HEK293T (cell line): ENCODE measurements around the gene PPP6R3.

Experiments used
- CTCF ChIA-PET: fragments of 350-600 bp; formaldehyde crosslinking; extraction: SDS; loops from one replicate; lab custom pipeline; 2021; ENCODE audit warnings: antibody characterized with exemption, inconsistent platforms; lab: Yijun Ruan, JAX
- POLR2A ChIA-PET: fragments of 350-600 bp; formaldehyde crosslinking; extraction: SDS; loops from one replicate; lab custom pipeline; 2020; ENCODE audit warnings: antibody characterized with exemption, inconsistent platforms; lab: Yijun Ruan, JAX
- DNase-seq: peaks from one replicate; pipeline ENCODE4 v3.0.0; 2012; ENCODE audit warnings: mixed read lengths; ENCODE audit errors: extremely low spot score
- ARNT ChIP-seq: fragments of 450-650 bp; IDR thresholded peaks from 2 replicates; pipeline ENCODE4 v1.6.1; 2017; ENCODE audit warnings: mild to moderate bottlenecking
- BHLHE40 ChIP-seq: fragments of 450-650 bp; IDR thresholded peaks from 2 replicates; pipeline ENCODE4 v1.6.1; 2016; ENCODE audit warnings: mild to moderate bottlenecking, moderate library complexity, borderline replicate concordance
- CTBP1 ChIP-seq: fragments of 450-650 bp; IDR thresholded peaks from 2 replicates; pipeline ENCODE4 v1.6.1; 2016; ENCODE audit warnings: borderline replicate concordance
- ELF4 ChIP-seq: fragments of 450-650 bp; IDR thresholded peaks from 2 replicates; pipeline ENCODE4 v1.6.1; 2017; ENCODE audit warnings: antibody characterized with exemption
- FOXA1 ChIP-seq: fragments of 450-650 bp; IDR thresholded peaks from 2 replicates; pipeline ENCODE4 v1.6.1; 2016; ENCODE audit warnings: mild to moderate bottlenecking
- FOXK2 ChIP-seq: fragments of 450-650 bp; IDR thresholded peaks from 2 replicates; pipeline ENCODE4 v1.6.1; 2016; ENCODE audit warnings: mild to moderate bottlenecking
- FOXM1 ChIP-seq: fragments of 450-650 bp; IDR thresholded peaks from 2 replicates; pipeline ENCODE4 v1.6.1; 2017; ENCODE audit warnings: mild to moderate bottlenecking, borderline replicate concordance
- HDGF ChIP-seq: fragments of 450-650 bp; IDR thresholded peaks from 2 replicates; pipeline ENCODE4 v1.6.1; 2017; ENCODE audit warnings: antibody characterized with exemption, borderline replicate concordance
- L3MBTL2 ChIP-seq: fragments of 450-650 bp; conservative IDR thresholded peaks from 2 replicates; pipeline ENCODE4 v1.6.1; 2016; ENCODE audit warnings: mild to moderate bottlenecking
- LEF1 ChIP-seq: fragments of 450-650 bp; IDR thresholded peaks from 2 replicates; pipeline ENCODE4 v1.6.1; 2017; ENCODE audit warnings: mild to moderate bottlenecking, borderline replicate concordance
- NFRKB ChIP-seq: fragments of 450-650 bp; IDR thresholded peaks from 2 replicates; pipeline ENCODE4 v1.6.1; 2016; ENCODE audit warnings: mild to moderate bottlenecking, moderate library complexity
- SP1 ChIP-seq: fragments of 450-650 bp; IDR thresholded peaks from 2 replicates; pipeline ENCODE4 v1.6.1; 2017
- SUZ12 ChIP-seq: fragments of 450-650 bp; IDR thresholded peaks from 2 replicates; pipeline ENCODE4 v1.6.1; 2016; ENCODE audit warnings: mild to moderate bottlenecking
- TARDBP ChIP-seq: fragments of 450-650 bp; IDR thresholded peaks from 2 replicates; pipeline ENCODE4 v1.6.1; 2016
- ZNF384 ChIP-seq: fragments of 450-650 bp; IDR thresholded peaks from 2 replicates; pipeline ENCODE4 v1.6.1; 2016
- TF ChIP-seq, protein P1 (sequence below): fragments of 450-650 bp; IDR thresholded peaks from 2 replicates; pipeline ENCODE4 v1.6.1; 2016

Gene PPP6R3

DNA sequence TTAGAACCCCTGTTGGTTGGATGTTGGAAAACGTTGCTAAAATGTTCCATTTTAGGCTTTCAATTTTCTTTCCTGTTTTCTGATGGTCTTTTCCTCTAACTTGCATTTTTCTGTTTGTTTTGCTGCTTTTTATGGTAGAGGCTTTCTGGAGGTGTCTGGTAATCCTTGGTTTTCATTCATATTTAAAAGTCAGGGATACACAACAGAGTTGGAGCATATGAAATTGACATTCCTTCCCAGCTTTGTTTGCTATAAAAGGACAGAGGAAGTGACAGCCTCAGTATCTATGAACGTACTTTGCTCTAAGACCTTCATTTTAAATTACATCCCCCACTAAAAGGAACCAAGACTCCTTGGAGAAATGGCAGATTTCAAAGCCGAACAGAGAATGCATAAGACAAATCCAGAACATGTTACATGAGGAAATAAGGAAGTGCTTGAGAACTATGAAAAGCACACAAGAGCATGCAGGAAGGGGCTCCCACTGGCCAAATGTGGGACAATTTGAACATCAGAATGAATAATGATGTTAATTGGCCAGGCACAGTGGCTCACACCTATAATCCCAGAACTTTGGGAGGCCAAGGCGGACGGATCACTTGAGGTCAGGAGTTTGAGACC is 56.7 kb downstream of the PPP6R3 start:
- DNase-seq = no peak
- no peak for TF ChIP-seq BHLHE40
- no peak for TF ChIP-seq HDGF
- no peak for TF ChIP-seq FOXK2
- no peak for TF ChIP-seq FOXM1
- no peak for TF ChIP-seq LEF1
- no peak for TF ChIP-seq L3MBTL2
- TF ChIP-seq NFRKB = no peak
- TF ChIP-seq ZNF384 = no peak
- no peak for TF ChIP-seq TARDBP
- TF ChIP-seq SUZ12 = no peak
- no peak for TF ChIP-seq FOXA1
- TF ChIP-seq ARNT = no peak
- TF ChIP-seq SP1 = no peak
- no peak for TF ChIP-seq ELF4
- ChIA-PET CTCF (no interaction called here), POLR2A (no interaction called here)

DNA sequence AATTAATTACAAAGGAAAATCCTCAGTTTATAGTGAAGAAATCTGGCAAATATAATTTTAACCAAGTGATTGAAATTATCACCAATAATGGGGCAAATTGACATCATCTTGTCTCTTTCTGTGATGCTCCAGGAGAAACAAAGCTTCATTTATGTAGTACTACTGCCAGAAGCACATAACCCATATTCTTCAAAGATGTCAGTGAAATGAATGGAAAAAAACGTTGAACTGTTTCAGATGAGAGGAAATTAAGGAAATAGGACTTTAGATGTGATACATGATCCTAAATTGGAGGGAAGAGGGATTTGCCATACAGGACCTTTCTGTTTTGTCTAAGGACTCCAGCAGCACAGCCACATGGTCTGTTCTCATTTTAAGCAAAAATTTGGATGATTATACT is 57.6 kb downstream of the PPP6R3 start:
- POLR2A ChIA-PET = no interaction called here
- DNase-seq = no peak
- no peak for TF ChIP-seq ELF4
- TF ChIP-seq L3MBTL2 = no peak
- TF ChIP-seq BHLHE40 = no peak
- TF ChIP-seq FOXM1 = no peak
- no peak for TF ChIP-seq ARNT
- TF ChIP-seq ZNF384 = no peak
- no peak for TF ChIP-seq SUZ12
- TF ChIP-seq LEF1 = no peak
- TF ChIP-seq, protein P1, sequence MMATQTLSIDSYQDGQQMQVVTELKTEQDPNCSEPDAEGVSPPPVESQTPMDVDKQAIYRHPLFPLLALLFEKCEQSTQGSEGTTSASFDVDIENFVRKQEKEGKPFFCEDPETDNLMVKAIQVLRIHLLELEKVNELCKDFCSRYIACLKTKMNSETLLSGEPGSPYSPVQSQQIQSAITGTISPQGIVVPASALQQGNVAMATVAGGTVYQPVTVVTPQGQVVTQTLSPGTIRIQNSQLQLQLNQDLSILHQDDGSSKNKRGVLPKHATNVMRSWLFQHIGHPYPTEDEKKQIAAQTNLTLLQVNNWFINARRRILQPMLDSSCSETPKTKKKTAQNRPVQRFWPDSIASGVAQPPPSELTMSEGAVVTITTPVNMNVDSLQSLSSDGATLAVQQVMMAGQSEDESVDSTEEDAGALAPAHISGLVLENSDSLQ = no peak
- TF ChIP-seq HDGF = no peak
- no peak for TF ChIP-seq TARDBP
- no peak for TF ChIP-seq FOXA1
- TF ChIP-seq CTBP1 = no peak
- no peak for TF ChIP-seq NFRKB
- CTCF ChIA-PET = no interaction called here

DNA sequence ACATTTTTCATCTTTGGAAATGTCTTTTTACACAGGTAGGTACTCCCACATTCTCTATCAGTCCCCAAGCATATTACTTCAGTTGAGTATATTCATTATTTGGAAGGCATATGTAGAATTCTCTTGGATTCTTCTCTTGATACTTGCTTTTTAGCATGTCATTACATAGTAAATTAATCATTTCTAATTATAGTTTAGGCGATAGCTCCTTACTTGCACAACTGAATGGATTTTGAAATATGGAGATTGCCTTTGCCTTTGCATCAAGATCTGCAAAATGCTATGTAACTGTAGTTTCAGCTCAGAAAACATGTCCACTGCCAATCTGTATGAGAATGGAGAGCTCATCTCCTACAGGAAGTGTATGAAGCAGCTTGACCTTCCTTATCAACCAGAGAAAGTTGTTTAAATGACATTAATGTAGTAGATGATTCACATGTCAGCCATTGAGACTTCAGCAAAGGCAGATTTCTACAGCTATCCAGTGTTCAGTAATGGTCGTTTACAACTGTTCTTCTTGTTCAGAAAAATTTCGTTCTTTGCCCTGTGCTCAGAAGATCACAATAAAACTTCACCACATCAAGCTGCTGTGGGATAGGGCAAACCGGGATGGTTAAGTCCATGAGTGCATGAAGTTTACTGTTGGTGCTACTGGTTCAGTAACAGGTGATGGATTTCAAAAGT is 61.6 kb downstream of the PPP6R3 start:
- no peak for DNase-seq
- TF ChIP-seq SP1 (no peak), L3MBTL2 (no peak), ZNF384 (no peak), ELF4 (no peak), HDGF (no peak), SUZ12 (no peak), BHLHE40 (no peak), ARNT (no peak), CTBP1 (no peak), FOXM1 (no peak), FOXA1 (no peak), FOXK2 (no peak), NFRKB (no peak), TARDBP (no peak), LEF1 (no peak)
- TF ChIP-seq, protein P1 = no peak
- ChIA-PET CTCF (no interaction called here), POLR2A (no interaction called here)

DNA sequence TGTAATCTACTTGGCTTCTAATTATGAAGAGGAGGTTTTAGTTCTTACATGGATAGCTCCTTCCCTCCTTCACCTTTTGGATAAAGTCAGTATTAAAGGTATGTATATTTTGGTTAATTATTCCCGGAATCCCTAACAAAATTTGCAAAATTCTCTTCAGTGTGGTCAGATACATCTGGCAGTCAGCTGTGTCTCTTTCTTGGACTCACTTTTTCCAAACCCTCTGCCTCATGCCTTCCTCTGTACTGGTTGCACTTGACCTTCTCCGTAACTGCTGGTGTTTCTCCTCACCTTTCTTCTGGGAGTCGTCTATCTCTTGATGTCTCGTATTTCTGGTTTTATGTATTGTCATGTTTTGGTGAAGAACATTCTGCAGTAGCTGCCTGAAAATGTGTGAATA is 62.5 kb downstream of the PPP6R3 start:
- ChIA-PET CTCF (no interaction called here), POLR2A (no interaction called here)
- no peak for DNase-seq
- TF ChIP-seq CTBP1 (no peak), ZNF384 (no peak), FOXK2 (no peak), BHLHE40 (no peak), SUZ12 (no peak), TARDBP (no peak), FOXM1 (no peak), LEF1 (no peak), L3MBTL2 (no peak), SP1 (no peak), HDGF (no peak), ARNT (no peak)
- TF ChIP-seq, protein P1 = no peak

DNA sequence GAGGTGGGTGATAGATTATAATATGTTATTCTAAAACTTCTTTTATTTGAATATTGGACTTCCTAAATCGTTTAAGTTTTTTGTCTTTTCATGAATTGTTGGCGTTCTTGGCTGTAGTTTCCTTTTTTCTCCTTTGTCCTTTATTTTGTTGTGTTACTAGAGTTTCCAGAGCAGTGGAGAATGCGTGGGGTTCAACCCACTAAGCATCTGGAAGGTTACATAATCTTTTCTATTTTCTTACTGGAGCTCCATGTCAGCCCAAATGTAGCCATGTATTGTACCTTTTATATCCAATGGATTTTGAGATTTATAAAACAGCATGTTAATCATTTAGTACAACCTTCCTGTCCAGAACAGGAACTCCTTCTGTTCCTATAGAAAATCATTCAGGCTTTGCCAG is 63.2 kb downstream of the PPP6R3 start:
- POLR2A ChIA-PET = no interaction called here
- DNase-seq = no peak
- CTCF ChIA-PET = no interaction called here
- TF ChIP-seq ELF4 (no peak), BHLHE40 (no peak), FOXA1 (no peak), SUZ12 (no peak), TARDBP (no peak), FOXM1 (no peak)
- TF ChIP-seq, protein P1 = no peak
